Fibroblast of lung (primary cell): ENCODE results near the gene TXNIP.

Experiments
- EZH2 ChIP-seq: IDR thresholded peaks from 2 replicates; pipeline ENCODE4 v1.5.1; 2012; ENCODE audit warnings: low read length, control low read depth, mild to moderate bottlenecking; ENCODE audit errors: missing control alignments
- TF ChIP-seq, protein P1 (sequence below), 2 donors: IDR thresholded peaks in 1 of 2; conservative IDR thresholded peaks in 1 of 2; 1 replicate in 1 of 2; 2 replicates in 1 of 2; pipeline ENCODE4 v1.5.1; 2011 to 2012; ENCODE audit warnings: low read length in 2 of 2, control low read depth in 1 of 2, inconsistent platforms in 1 of 2, low read depth in 1 of 2, mild to moderate bottlenecking in 1 of 2

DNA sequence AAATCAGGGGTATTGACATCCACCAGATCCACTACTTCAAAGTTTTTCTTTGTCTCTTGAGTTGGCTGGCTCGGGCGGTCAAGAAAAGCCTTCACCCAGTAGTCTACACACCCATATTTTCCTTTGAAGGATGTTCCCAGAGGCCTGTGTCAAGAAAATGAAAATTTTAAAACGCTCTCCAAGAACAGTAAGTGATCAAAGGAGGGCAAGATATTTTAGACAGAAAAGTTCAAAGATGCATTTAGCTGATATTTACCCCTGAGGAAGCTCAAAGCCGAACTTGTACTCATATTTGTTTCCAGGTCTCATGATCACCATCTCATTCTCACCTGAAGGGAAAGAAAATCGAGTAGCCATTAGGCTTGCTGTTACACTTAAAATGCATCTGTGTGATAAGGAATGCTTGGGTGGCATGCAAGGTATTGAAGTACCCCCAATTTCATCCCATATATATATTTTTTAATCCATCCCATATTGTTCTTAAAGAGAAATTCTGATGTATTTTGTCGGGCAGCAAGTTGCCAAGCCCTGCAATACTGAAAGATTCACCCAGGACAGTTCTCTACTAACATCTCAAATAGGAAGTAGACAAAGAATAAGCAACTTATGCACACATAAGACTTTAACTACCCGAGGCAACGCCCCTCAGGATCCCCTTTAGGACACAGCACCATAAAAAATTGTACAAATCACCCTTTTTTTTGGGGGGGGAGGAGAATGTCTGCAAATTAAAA lies 1.1 kb downstream of the TXNIP start:
- TF ChIP-seq EZH2: no peak
- TF ChIP-seq, protein P1, sequence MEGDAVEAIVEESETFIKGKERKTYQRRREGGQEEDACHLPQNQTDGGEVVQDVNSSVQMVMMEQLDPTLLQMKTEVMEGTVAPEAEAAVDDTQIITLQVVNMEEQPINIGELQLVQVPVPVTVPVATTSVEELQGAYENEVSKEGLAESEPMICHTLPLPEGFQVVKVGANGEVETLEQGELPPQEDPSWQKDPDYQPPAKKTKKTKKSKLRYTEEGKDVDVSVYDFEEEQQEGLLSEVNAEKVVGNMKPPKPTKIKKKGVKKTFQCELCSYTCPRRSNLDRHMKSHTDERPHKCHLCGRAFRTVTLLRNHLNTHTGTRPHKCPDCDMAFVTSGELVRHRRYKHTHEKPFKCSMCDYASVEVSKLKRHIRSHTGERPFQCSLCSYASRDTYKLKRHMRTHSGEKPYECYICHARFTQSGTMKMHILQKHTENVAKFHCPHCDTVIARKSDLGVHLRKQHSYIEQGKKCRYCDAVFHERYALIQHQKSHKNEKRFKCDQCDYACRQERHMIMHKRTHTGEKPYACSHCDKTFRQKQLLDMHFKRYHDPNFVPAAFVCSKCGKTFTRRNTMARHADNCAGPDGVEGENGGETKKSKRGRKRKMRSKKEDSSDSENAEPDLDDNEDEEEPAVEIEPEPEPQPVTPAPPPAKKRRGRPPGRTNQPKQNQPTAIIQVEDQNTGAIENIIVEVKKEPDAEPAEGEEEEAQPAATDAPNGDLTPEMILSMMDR (conservative IDR thresholded peaks at IDR 0.05 in 1 of 2, IDR thresholded peaks at IDR 0.05 in 1 of 2; ENCODE audit: low read depth in 1 of 2, low read length in 2 of 2): no peak
